Measurements from ENCODE around the gene ZBTB48. TPM values are rescaled to one million over a fixed set of nuclear protein-coding genes. Genes with fewer than 3 reads are reported as not detected.

ZBTB48 gene
- total RNA-seq, 1 experiment from 2014 or later: 41.9 TPM

DNA sequence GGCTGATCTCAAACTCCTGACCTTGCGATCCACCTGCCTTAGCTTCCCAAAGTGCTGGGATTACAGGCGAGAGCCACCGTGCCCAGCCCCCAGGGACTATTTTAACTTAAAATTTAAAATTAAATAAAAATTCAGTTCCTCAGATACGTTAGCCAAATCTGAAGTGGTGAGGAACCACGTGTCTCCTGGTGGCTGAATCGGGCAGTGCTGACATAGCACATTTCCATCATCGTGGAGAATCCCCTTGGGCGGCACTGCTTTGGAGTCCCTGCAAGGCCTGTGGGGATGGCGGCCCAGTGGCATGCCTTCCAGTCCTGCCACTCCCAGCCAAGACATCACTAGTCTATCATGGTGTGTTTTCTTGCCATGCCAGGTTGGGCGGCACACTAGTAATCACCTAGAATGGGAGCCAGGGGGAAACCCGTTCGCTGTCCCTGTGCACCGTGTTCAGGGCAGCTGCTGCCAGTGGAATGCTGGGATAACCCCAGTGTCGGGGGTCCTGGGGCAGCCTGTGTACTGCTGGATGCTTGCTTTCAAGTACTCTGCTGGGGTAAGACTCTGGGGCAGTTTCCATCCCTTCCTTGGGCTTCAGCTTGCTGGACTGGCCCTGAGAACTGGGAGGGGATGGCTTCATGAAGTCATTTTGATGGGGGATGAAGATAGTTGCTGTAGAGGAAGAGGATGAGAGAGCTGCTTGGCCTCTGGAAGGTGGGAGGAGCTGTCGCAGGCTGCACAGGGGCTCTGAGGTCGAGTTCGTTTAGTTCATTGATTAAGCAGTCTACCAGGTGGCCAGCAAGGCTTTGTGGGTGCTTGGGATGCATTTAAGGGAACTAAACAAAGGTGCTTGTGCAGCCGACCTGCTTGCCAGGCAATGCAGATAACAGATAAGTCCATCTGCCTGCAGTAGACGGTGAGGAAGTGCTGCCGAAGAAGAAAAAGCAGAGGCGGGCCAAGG is 4.6 kb downstream of the ZBTB48 start:
- BruUV-seq (replicated peaks): no TSS peak
- POLR2A ChIA-PET: no interaction called here
- RAD21 ChIA-PET (ENCODE audit: low non-redundant PET in 1 of 2, low total read pairs in 2 of 2, uncharacterized antibody in 2 of 2, unreplicated experiment in 2 of 2): no interaction called here
- no peak overlapping the region for H2AFZ ChIP-seq (ENCODE audit: low read depth, low read length, poor library complexity, severe bottlenecking)
- no peak overlapping the region for H3K4me2 ChIP-seq (ENCODE audit: low read length)
- H3K4me1 ChIP-seq (ENCODE audit: control insufficient read depth in 1 of 2, insufficient read depth in 2 of 2, low read length in 2 of 2): peaks cover 9 to 19% of the 10 kb centered on the region in 2 experiments
- CTCF ChIA-PET: no interaction called here
- H3K4me3 ChIP-seq (replicated peaks in 1 of 2; ENCODE audit: low read depth in 1 of 2, low read length in 2 of 2): no peak overlapping the region
- no peaks in the 10 kb centered on the region for H4K20me1 ChIP-seq (ENCODE audit: insufficient read depth)
- H3K36me3 ChIP-seq (ENCODE audit: control insufficient read depth in 1 of 2, insufficient read depth in 2 of 2, low read length in 2 of 2): peaks cover 0 to 7% of the 10 kb centered on the region in 2 experiments; a peak in 2 of 4 replicates
- H3K79me2 ChIP-seq (ENCODE audit: insufficient read depth, low read length): peaks cover 30% of the 10 kb centered on the region
- no peak overlapping the region for H3K27ac ChIP-seq (ENCODE audit: low read depth, low read length)
- ATAC-seq: no peak
- no peak for DNase-seq (ENCODE audit: low read depth, low spot score)
- no peaks in the 10 kb centered on the region for H3K27me3 ChIP-seq (ENCODE audit: insufficient read depth, low read length)
- no peaks in the 10 kb centered on the region for H3K9me3 ChIP-seq (ENCODE audit: control insufficient read depth in 1 of 2, insufficient read depth in 1 of 2, low read depth in 1 of 2, low read length in 2 of 2)
- H3K9ac ChIP-seq (ENCODE audit: low read length): no peak overlapping the region
- no peaks in the 10 kb centered on the region for H3K9me2 ChIP-seq (ENCODE audit: insufficient read depth)
- TF ChIP-seq REST (IDR thresholded peaks at IDR 0.05; ENCODE audit: low read depth): no peak
- TF ChIP-seq, protein P1, sequence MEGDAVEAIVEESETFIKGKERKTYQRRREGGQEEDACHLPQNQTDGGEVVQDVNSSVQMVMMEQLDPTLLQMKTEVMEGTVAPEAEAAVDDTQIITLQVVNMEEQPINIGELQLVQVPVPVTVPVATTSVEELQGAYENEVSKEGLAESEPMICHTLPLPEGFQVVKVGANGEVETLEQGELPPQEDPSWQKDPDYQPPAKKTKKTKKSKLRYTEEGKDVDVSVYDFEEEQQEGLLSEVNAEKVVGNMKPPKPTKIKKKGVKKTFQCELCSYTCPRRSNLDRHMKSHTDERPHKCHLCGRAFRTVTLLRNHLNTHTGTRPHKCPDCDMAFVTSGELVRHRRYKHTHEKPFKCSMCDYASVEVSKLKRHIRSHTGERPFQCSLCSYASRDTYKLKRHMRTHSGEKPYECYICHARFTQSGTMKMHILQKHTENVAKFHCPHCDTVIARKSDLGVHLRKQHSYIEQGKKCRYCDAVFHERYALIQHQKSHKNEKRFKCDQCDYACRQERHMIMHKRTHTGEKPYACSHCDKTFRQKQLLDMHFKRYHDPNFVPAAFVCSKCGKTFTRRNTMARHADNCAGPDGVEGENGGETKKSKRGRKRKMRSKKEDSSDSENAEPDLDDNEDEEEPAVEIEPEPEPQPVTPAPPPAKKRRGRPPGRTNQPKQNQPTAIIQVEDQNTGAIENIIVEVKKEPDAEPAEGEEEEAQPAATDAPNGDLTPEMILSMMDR (IDR thresholded peaks at IDR 0.05 in 2 of 3, conservative IDR thresholded peaks at IDR 0.05 in 1 of 3; ENCODE audit: borderline replicate concordance in 1 of 3, insufficient read depth in 1 of 3, low read depth in 2 of 3, low read length in 2 of 3): peak in 1 of 3 experiments; percentile 37; a peak in 1 of 6 replicates
- intact Hi-C loops (cut with micrococcal nuclease): no loop called here

All from HCT116 (cell line).